Testis (tissue), 2 donors: ENCODE results near the gene CRABP2.

Source experiments
- POLR2A ChIP-seq: fragments of 450-650 bp; IDR thresholded peaks from one replicate; pipeline ENCODE4 v1.6.1; 2017; ENCODE audit warnings: antibody characterized with exemption, mild to moderate bottlenecking, moderate library complexity
- TF ChIP-seq, protein P1 (sequence below), 3 experiments: fragments of 450-650 bp in 2 of 3; fragments of 200-600 bp in 1 of 3; sonication (generic) in 1 of 3; IDR thresholded peaks; one replicate each; pipeline ENCODE4 v1.5.1; 2016 to 2019; ENCODE audit warnings: antibody characterized with exemption in 3 of 3, mild to moderate bottlenecking in 2 of 3, moderate library complexity in 1 of 3

DNA sequence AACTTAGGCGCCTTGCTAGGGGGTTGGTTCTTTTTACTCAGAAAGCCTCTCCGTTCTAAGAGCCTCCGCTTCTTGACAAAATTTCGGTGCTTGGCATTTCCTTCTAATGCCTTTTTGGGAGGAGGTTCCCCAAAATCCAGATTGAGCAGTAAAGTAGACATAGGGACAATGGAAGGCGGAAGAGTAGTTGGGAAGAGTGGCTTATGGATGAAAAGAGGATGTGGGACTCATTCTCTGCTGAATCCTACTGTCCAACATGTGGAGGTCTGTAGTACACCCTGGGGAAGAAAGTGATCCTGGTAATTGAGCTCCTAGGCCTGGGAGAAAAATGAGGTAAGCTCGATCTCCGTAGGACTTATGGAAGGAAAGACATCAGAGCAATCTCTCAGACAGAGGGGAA is 22.1 kb upstream of the CRABP2 start:
- TF ChIP-seq, protein P1, sequence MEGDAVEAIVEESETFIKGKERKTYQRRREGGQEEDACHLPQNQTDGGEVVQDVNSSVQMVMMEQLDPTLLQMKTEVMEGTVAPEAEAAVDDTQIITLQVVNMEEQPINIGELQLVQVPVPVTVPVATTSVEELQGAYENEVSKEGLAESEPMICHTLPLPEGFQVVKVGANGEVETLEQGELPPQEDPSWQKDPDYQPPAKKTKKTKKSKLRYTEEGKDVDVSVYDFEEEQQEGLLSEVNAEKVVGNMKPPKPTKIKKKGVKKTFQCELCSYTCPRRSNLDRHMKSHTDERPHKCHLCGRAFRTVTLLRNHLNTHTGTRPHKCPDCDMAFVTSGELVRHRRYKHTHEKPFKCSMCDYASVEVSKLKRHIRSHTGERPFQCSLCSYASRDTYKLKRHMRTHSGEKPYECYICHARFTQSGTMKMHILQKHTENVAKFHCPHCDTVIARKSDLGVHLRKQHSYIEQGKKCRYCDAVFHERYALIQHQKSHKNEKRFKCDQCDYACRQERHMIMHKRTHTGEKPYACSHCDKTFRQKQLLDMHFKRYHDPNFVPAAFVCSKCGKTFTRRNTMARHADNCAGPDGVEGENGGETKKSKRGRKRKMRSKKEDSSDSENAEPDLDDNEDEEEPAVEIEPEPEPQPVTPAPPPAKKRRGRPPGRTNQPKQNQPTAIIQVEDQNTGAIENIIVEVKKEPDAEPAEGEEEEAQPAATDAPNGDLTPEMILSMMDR (IDR thresholded peaks at IDR 0.05), result no peak
- no peak for TF ChIP-seq POLR2A
